Adipocyte (in vitro differentiated cells): ENCODE results near the gene RAB35.

Source experiments
- DNase-seq: peaks from one replicate; pipeline ENCODE4 v3.0.0-alpha.2; 2015; ENCODE audit warnings: low read depth
- H3K27me3 ChIP-seq: replicated peaks from 2 replicates; pipeline ENCODE4 v1.7.0; 2013; ENCODE audit warnings: mild to moderate bottlenecking, low read length, moderate library complexity; ENCODE audit not compliant: control insufficient read depth, insufficient read depth
- H3K36me3 ChIP-seq: 2 replicates; pipeline ENCODE4 v1.7.0; 2013; ENCODE audit warnings: low read length, mild to moderate bottlenecking, moderate library complexity; ENCODE audit not compliant: control insufficient read depth, insufficient read depth, severe bottlenecking
- H3K4me1 ChIP-seq: 2 replicates; pipeline ENCODE4 v1.7.0; 2013; ENCODE audit warnings: mild to moderate bottlenecking, low read length, moderate library complexity; ENCODE audit not compliant: control insufficient read depth, insufficient read depth
- H3K4me3 ChIP-seq: 2 replicates; pipeline ENCODE4 v1.7.0; 2013; ENCODE audit warnings: mild to moderate bottlenecking, low read length, moderate library complexity
- H3K9ac ChIP-seq: 2 replicates; pipeline ENCODE4 v1.7.0; 2013; ENCODE audit warnings: mild to moderate bottlenecking, low read length, moderate library complexity
- H3K9me3 ChIP-seq: 2 replicates; pipeline ENCODE4 v1.7.0; 2013; ENCODE audit warnings: mild to moderate bottlenecking, low read length, moderate library complexity; ENCODE audit not compliant: control insufficient read depth

Gene RAB35

DNA sequence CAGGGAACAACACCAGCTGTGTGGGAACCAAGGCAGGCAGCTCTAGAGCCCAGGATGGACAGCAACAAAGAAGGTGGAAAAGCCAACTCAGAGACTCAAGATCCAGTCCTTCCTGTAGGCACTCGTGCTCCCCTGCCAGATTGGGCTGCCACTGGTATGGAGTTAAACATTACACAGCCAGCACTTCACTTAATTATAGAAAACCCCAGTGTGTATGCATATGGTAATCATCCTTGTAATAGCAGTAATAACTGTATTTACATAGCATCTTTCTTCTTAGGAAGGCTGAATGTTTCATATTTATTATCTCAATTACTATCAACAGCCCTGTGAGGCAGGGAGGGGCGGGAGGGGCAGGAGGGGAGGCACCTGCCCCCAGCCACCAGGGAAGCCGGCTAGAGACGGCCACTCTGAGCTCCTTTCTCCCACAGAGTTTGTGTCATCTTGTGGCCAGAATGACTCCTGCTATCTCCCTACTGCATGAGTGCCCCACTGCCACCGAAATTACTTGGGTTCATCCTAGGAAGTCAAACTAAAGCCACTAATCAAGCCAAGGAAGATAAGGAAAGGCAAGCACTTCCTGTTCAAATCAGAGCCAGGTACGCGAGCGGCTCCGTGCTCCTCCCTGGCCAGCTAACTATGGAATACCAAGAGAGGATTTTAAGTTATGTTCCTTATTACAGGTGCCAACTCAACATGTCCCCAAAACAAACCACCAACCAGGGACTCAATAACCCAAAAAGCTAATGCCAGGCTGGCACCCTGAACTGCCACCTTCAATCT is 15.7 kb upstream of the RAB35 start:
- Histone ChIP-seq H3K27me3 (no peaks in the 10 kb centered on the region), H3K9ac (no peak overlapping the region), H3K4me3 (no peak overlapping the region), H3K36me3 (peaks cover 97% of the 10 kb centered on the region), H3K9me3 (no peaks in the 10 kb centered on the region), H3K4me1 (peaks cover 2% of the 10 kb centered on the region)
- no peak for DNase-seq

DNA sequence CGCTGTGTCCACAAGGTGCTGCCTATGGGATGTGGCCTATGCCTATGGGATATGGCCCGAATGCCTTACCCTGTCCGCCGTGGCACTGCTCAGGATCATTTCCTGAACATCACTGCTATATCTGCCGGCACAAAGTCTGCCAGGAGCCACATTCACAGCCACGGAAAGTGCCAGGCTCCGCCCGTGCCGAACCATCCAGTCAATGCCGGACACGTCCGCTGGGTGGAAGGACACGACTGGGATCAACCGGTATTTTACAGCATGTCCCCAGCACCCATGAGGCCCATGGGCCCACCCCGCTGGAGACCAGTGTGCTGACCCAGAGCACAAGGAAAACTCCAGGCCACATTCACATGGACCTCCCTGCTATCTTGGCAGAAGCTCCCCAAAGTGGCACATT is 14.6 kb upstream of the RAB35 start:
- Histone ChIP-seq H3K4me1 (peaks cover 13% of the 10 kb centered on the region), H3K36me3 (peaks cover 96% of the 10 kb centered on the region), H3K9ac (no peak overlapping the region)

DNA sequence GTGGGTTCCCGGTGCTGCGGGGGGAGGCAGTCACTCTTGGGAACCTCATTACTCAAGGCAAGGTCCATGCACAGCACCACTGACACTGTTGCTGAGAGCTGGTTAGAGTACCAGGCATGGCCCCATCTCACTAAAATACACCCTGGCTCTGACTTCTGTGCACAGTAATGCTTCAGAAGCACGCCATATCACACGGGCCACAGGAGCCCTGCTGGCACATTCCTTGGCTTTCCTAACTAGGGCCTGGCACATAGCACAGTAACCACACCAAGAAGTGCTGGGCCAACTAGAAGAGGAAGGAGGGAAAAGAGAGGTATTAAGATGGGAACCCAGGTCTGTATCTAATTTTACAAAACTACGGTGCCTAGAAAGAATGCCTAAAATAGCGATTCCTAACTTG is 13.5 kb upstream of the RAB35 start:
- no peak overlapping the region for H3K4me3 ChIP-seq
- no peaks in the 10 kb centered on the region for H3K27me3 ChIP-seq
- peaks cover 98% of the 10 kb centered on the region for H3K36me3 ChIP-seq
- no peak for DNase-seq
- no peaks in the 10 kb centered on the region for H3K9me3 ChIP-seq
- no peak overlapping the region for H3K9ac ChIP-seq
- peaks cover 14% of the 10 kb centered on the region for H3K4me1 ChIP-seq

More for the DNA sequence above, 14.6 kb upstream of the RAB35 start:
- DNase-seq, result no peak
- Histone ChIP-seq H3K27me3 (no peaks in the 10 kb centered on the region), H3K9me3 (no peaks in the 10 kb centered on the region), H3K4me3 (no peak overlapping the region)

- Histone ChIP-seq H3K4me1 (peaks cover 14% of the 10 kb centered on the region), H3K9ac (no peak overlapping the region), H3K36me3 (peaks cover 64% of the 10 kb centered on the region), H3K4me3 (no peak overlapping the region), H3K9me3 (no peaks in the 10 kb centered on the region), H3K27me3 (no peaks in the 10 kb centered on the region)
- DNase-seq, result no peak
These were observed 10.1 kb upstream of the RAB35 start for GRCh38 chr12:120126635-120127005.

GRCh38 chr12:120125792-120126634 is 9.5 kb upstream of the RAB35 start:
- Histone ChIP-seq H3K4me3 (no peak overlapping the region), H3K4me1 (peaks cover 14% of the 10 kb centered on the region), H3K9me3 (no peaks in the 10 kb centered on the region), H3K27me3 (no peaks in the 10 kb centered on the region), H3K36me3 (peaks cover 58% of the 10 kb centered on the region), H3K9ac (no peak overlapping the region)
- no peak for DNase-seq

- Histone ChIP-seq H3K4me1 (peaks cover 15% of the 10 kb centered on the region), H3K9me3 (no peaks in the 10 kb centered on the region), H3K36me3 (peaks cover 49% of the 10 kb centered on the region), H3K9ac (no peak overlapping the region), H3K27me3 (no peaks in the 10 kb centered on the region), H3K4me3 (no peak overlapping the region)
- no peak for DNase-seq
These were observed 8.5 kb upstream of the RAB35 start for GRCh38 chr12:120125029-120125428.

- Histone ChIP-seq H3K4me3 (no peak overlapping the region), H3K9me3 (no peaks in the 10 kb centered on the region), H3K9ac (no peak overlapping the region), H3K27me3 (no peaks in the 10 kb centered on the region), H3K36me3 (peaks cover 17% of the 10 kb centered on the region), H3K4me1 (peaks cover 35% of the 10 kb centered on the region)
- no peak for DNase-seq
These were observed 5.3 kb upstream of the RAB35 start for GRCh38 chr12:120121766-120122293.

GRCh38 chr12:120121343-120121742 is 4.8 kb upstream of the RAB35 start:
- peaks cover 13% of the 10 kb centered on the region for H3K36me3 ChIP-seq
- H3K4me3 ChIP-seq, result no peak overlapping the region
- no peaks in the 10 kb centered on the region for H3K9me3 ChIP-seq
- DNase-seq, result no peak
- H3K9ac ChIP-seq, result no peak overlapping the region
- H3K4me1 ChIP-seq, result peaks cover 31% of the 10 kb centered on the region
- no peaks in the 10 kb centered on the region for H3K27me3 ChIP-seq

DNA sequence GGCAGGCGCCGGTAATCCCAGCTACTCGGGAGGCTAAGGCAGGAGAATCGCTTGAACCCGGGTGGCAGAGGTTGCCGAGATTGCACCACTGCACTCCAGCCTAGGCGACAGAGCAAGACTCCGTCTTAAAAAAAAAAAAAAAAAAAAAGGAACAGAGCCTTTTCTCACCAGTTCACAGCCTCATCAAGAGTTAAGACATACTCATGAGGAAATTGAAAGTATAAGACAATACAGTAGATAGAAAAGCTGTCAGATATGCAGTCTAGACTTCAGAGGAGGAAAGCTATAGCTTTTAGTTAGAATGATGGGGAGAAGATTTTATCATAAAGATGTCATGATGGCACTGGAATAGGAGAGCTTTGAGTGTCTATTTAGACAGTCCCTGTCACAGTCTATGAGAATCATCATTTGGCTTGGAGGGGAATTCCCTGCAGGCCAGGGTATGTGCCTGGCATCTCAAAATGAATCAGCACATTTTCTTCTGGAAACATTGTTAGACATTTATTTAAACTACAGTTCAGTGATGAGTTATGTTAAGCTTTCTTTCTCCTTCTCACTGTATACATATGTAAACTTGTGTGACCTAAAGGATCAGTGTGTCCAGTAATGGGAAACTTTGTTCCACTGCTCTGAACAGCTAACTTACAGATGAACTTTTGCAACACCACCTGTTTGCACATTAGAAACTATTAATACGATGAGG is 2.9 kb upstream of the RAB35 start:
- Histone ChIP-seq H3K4me3 (no peak overlapping the region), H3K9ac (no peak overlapping the region), H3K27me3 (no peaks in the 10 kb centered on the region), H3K36me3 (no peaks in the 10 kb centered on the region), H3K9me3 (no peaks in the 10 kb centered on the region), H3K4me1 (peaks cover 41% of the 10 kb centered on the region)
- DNase-seq, result peak; percentile 68

- Histone ChIP-seq H3K9ac (peak overlapping the region; percentile 97), H3K4me3 (peak overlapping the region; percentile 97), H3K36me3 (no peaks in the 10 kb centered on the region), H3K4me1 (peaks cover 41% of the 10 kb centered on the region), H3K9me3 (no peaks in the 10 kb centered on the region), H3K27me3 (no peaks in the 10 kb centered on the region)
- peak; percentile 41 for DNase-seq
These were observed 1.9 kb upstream of the RAB35 start for GRCh38 chr12:120118321-120119061.
